IMR-90 (cell line): ENCODE measurements around the gene PEX11G. TPM values are rescaled to one million over a fixed set of nuclear protein-coding genes. Genes with fewer than 3 reads are reported as not detected.

ENCODE experiments used
- ATAC-seq: fragments of 200-7000 bp; cut with Tn5 transposase; 2 replicates; pipeline ENCODE4 v1.9.1; 2020; ENCODE audit warnings: low read depth, mild to moderate bottlenecking, moderate library complexity
- BruUV-seq: library from RNA; stranded (reverse); fragments of 400-500 nt; replicated peaks from 2 replicates; lab custom pipeline; 2021; lab: Mats Ljungman, UMichigan
- CTCF ChIA-PET: fragments of 300-600 bp; formaldehyde crosslinking; extraction: SDS; loops from one replicate; lab custom pipeline; 2021; ENCODE audit warnings: antibody characterized with exemption; lab: Yijun Ruan, JAX
- POLR2A ChIA-PET: fragments of 300-600 bp; sonication (Branson Sonifier 250); formaldehyde crosslinking; loops from one replicate; lab custom pipeline; 2022; ENCODE audit warnings: antibody characterized with exemption; ENCODE audit not compliant: unreplicated experiment; lab: Charles Lee
- DNase-seq: peaks from one replicate; pipeline ENCODE4 v3.0.0; 2013
- H2AFZ ChIP-seq: replicated peaks from 2 replicates; pipeline ENCODE3; 2013; ENCODE audit warnings: low read length, mild to moderate bottlenecking; ENCODE audit not compliant: poor library complexity
- H2AK5ac ChIP-seq: 2 replicates; pipeline ENCODE4 v1.6.1; 2013; ENCODE audit warnings: low read depth, low read length, inconsistent platforms
- H2AK9ac ChIP-seq: replicated peaks from 2 replicates; pipeline ENCODE3; 2013; ENCODE audit warnings: mild to moderate bottlenecking, low read depth, low read length, moderate library complexity; ENCODE audit not compliant: poor library complexity
- H2BK120ac ChIP-seq: 2 replicates; pipeline ENCODE4 v1.6.1; 2013; ENCODE audit warnings: low read depth, low read length, inconsistent platforms
- H2BK15ac ChIP-seq: 3 replicates; pipeline ENCODE4 v1.6.1; 2013; ENCODE audit warnings: low read depth, low read length, inconsistent platforms
- H2BK20ac ChIP-seq: 2 replicates; pipeline ENCODE4 v1.6.1; 2013; ENCODE audit warnings: low read depth, mild to moderate bottlenecking, inconsistent platforms, low read length, moderate library complexity
- H2BK5ac ChIP-seq: 2 replicates; pipeline ENCODE4 v1.6.1; 2013; ENCODE audit warnings: mild to moderate bottlenecking, low read depth, low read length, inconsistent platforms; ENCODE audit not compliant: poor library complexity, severe bottlenecking
- H3K14ac ChIP-seq: replicated peaks from 2 replicates; pipeline ENCODE4 v1.6.1; 2013; ENCODE audit warnings: low read depth, low read length, inconsistent platforms
- H3K18ac ChIP-seq: 2 replicates; pipeline ENCODE4 v1.6.1; 2013; ENCODE audit warnings: low read depth, low read length, control low read depth
- H3K23ac ChIP-seq: 2 replicates; pipeline ENCODE4 v1.6.1; 2013; ENCODE audit warnings: low read depth, low read length, inconsistent platforms
- H3K27ac ChIP-seq: 2 replicates; pipeline ENCODE4 v1.5.1; 2013; ENCODE audit warnings: mild to moderate bottlenecking, control low read depth, low read length; ENCODE audit not compliant: insufficient read depth
- H3K27me3 ChIP-seq: 2 replicates; pipeline ENCODE4 v1.6.1; 2013; ENCODE audit warnings: low read length; ENCODE audit not compliant: control insufficient read depth, insufficient read depth
- H3K36me3 ChIP-seq: 2 replicates; pipeline ENCODE4 v1.6.1; 2013; ENCODE audit warnings: low read length, mixed read lengths; ENCODE audit not compliant: control insufficient read depth, insufficient read depth
- H3K4ac ChIP-seq: 2 replicates; pipeline ENCODE4 v1.6.1; 2013; ENCODE audit warnings: low read depth, low read length, inconsistent platforms
- H3K4me1 ChIP-seq: 2 replicates; pipeline ENCODE4 v1.6.1; 2013; ENCODE audit warnings: low read length, mixed read lengths; ENCODE audit not compliant: control insufficient read depth, insufficient read depth
- H3K4me2 ChIP-seq: 2 replicates; pipeline ENCODE4 v1.6.1; 2013; ENCODE audit warnings: low read depth, mild to moderate bottlenecking, control low read depth, low read length, moderate library complexity
- H3K4me3 ChIP-seq: 2 replicates; pipeline ENCODE4 v1.5.1; 2013; ENCODE audit warnings: low read depth, mild to moderate bottlenecking, control low read depth, low read length, moderate library complexity; ENCODE audit not compliant: insufficient read depth
- H3K56ac ChIP-seq: 2 replicates; pipeline ENCODE4 v1.6.1; 2013; ENCODE audit warnings: low read length, inconsistent platforms; ENCODE audit not compliant: insufficient read depth; ENCODE audit errors: extremely low read depth
- H3K79me1 ChIP-seq, 2 experiments: 2 replicates each; pipeline ENCODE4 v1.6.1; 2013; ENCODE audit warnings: low read length in 2 of 2, inconsistent platforms in 1 of 2, low read depth in 1 of 2
- H3K9ac ChIP-seq: 2 replicates; pipeline ENCODE4 v1.6.1; 2013; ENCODE audit warnings: low read depth, low read length, control low read depth
- H3K9me1 ChIP-seq: 2 replicates; pipeline ENCODE4 v1.6.1; 2013; ENCODE audit warnings: low read length, inconsistent platforms; ENCODE audit not compliant: insufficient read depth
- H3K9me3 ChIP-seq: 2 replicates; pipeline ENCODE4 v1.6.1; 2013; ENCODE audit warnings: low read length; ENCODE audit not compliant: control insufficient read depth, insufficient read depth
- H4K20me1 ChIP-seq: 2 replicates; pipeline ENCODE4 v1.6.1; 2013; ENCODE audit warnings: low read length, inconsistent platforms; ENCODE audit not compliant: insufficient read depth
- H4K5ac ChIP-seq: 2 replicates; pipeline ENCODE4 v1.6.1; 2013; ENCODE audit warnings: mild to moderate bottlenecking, low read depth, low read length, control low read depth
- H4K8ac ChIP-seq, 2 experiments: 2 replicates each; pipeline ENCODE4 v1.6.1; 2013; ENCODE audit warnings: low read depth in 2 of 2, low read length in 2 of 2, control low read depth in 1 of 2, inconsistent platforms in 1 of 2
- H4K91ac ChIP-seq: 2 replicates; pipeline ENCODE4 v1.6.1; 2013; ENCODE audit warnings: low read depth, low read length, inconsistent platforms; ENCODE audit not compliant: insufficient read depth
- BHLHE40 ChIP-seq: fragments of 150-350 bp; IDR thresholded peaks from 2 replicates; pipeline ENCODE4 v1.6.1; 2016; ENCODE audit warnings: mild to moderate bottlenecking, low read depth, low read length
- CEBPB ChIP-seq: IDR thresholded peaks from 2 replicates; pipeline ENCODE4 v1.6.1; 2012; ENCODE audit warnings: low read depth, low read length, improper control_type of control experiment
- CHD1 ChIP-seq: IDR thresholded peaks from 2 replicates; pipeline ENCODE4 v1.6.1; 2012; ENCODE audit warnings: low read depth, low read length, improper control_type of control experiment
- CTCF ChIP-seq: conservative IDR thresholded peaks from 2 replicates; pipeline ENCODE4 v1.5.1; 2012; ENCODE audit warnings: mild to moderate bottlenecking, low read depth, low read length, improper control_type of control experiment
- ELK1 ChIP-seq: fragments of 150-350 bp; IDR thresholded peaks from 2 replicates; pipeline ENCODE4 v1.6.1; 2016; ENCODE audit warnings: low read depth, mild to moderate bottlenecking, low read length, moderate library complexity, borderline replicate concordance
- FOS ChIP-seq: fragments of 150-350 bp; IDR thresholded peaks from 2 replicates; pipeline ENCODE4 v1.6.1; 2016; ENCODE audit warnings: low read depth, low read length
- MAFK ChIP-seq: IDR thresholded peaks from 2 replicates; pipeline ENCODE4 v1.6.1; 2012; ENCODE audit warnings: low read depth, low read length, improper control_type of control experiment
- MAZ ChIP-seq: IDR thresholded peaks from 2 replicates; pipeline ENCODE4 v1.6.1; 2012; ENCODE audit warnings: low read depth, mild to moderate bottlenecking, low read length, improper control_type of control experiment, moderate library complexity, borderline replicate concordance
- MXI1 ChIP-seq: IDR thresholded peaks from 2 replicates; pipeline ENCODE4 v1.6.1; 2012; ENCODE audit warnings: low read depth, mild to moderate bottlenecking, low read length, moderate library complexity, borderline replicate concordance
- NFE2L2 ChIP-seq: fragments of 150-350 bp; IDR thresholded peaks from 2 replicates; pipeline ENCODE4 v1.6.1; 2016; ENCODE audit warnings: low read depth, mild to moderate bottlenecking, low read length
- POLR2A ChIP-seq: IDR thresholded peaks from 2 replicates; pipeline ENCODE4 v1.6.1; 2012; ENCODE audit warnings: mild to moderate bottlenecking, low read depth, low read length
- RAD21 ChIP-seq: IDR thresholded peaks from 2 replicates; pipeline ENCODE4 v1.6.1; 2012; ENCODE audit warnings: low read length, improper control_type of control experiment
- RCOR1 ChIP-seq: IDR thresholded peaks from 2 replicates; pipeline ENCODE4 v1.6.1; 2012; ENCODE audit warnings: mild to moderate bottlenecking, low read length, improper control_type of control experiment; ENCODE audit not compliant: insufficient replicate concordance
- RFX5 ChIP-seq: IDR thresholded peaks from 2 replicates; pipeline ENCODE4 v1.8.0; 2012; ENCODE audit warnings: low read depth, mild to moderate bottlenecking, low read length, moderate library complexity
- SMC3 ChIP-seq: fragments of 150-350 bp; IDR thresholded peaks from 2 replicates; pipeline ENCODE4 v1.6.1; 2016; ENCODE audit warnings: low read depth, mild to moderate bottlenecking, antibody characterized with exemption, low read length, moderate library complexity
- USF2 ChIP-seq: fragments of 150-350 bp; IDR thresholded peaks from 2 replicates; pipeline ENCODE4 v1.6.1; 2017; ENCODE audit warnings: mild to moderate bottlenecking, antibody characterized with exemption, low read length, low read depth
- WGBS, 2 experiments: methylation state at CpG; one replicate each; pipeline versions ENCODE4 v1.1.5 to v1.1.7; 2013; ENCODE audit warnings: missing lambda C conversion rate in 2 of 2; ENCODE audit not compliant: insufficient read length in 1 of 2; ENCODE audit errors: extremely low coverage in 2 of 2; 5-methylcytosine and 5-hydroxymethylcytosine counted together
- dilution Hi-C: fragments of 300-500 bp; cut with HindIII; formaldehyde crosslinking; loops from one replicate; pipeline ENCODE4 v1.14.3; 2018; ENCODE audit warnings: low sequenced_read_pairs; ENCODE audit not compliant: unreplicated experiment
- in situ Hi-C: fragments of 300-500 bp; cut with MboI; formaldehyde crosslinking; loops from 3 replicates; pipeline ENCODE4 v1.14.3; 2019; ENCODE audit warnings: low sequenced_read_pairs, inconsistent platforms, mixed read lengths
- intact Hi-C: fragments of 100-400 bp; cut with micrococcal nuclease; formaldehyde crosslinking; loops from 2 replicates; pipeline ENCODE4 v1.10.0; 2022
- polyA plus RNA-seq, 3 experiments: library from polyadenylated mRNA; depleted of rRNA; stranded (reverse); fragments of >200 nt; gene quantifications; 2 replicates each; pipeline ENCODE4 v1.2.3, GENCODE V29; 2012; ENCODE audit warnings: low replicate concordance in 1 of 3
- total RNA-seq: library from RNA; depleted of rRNA; stranded (reverse); fragments of >200 nt; gene quantifications from 2 replicates; pipeline ENCODE4 v1.2.3, GENCODE V29; 2012

PEX11G gene
- total and polyA plus RNA-seq, 2 of the 4 experiments (the other 2 are of a cell fraction): 0.72 to 1.7 TPM

- Histone ChIP-seq H3K14ac (no peak overlapping the region), H4K91ac (no peak overlapping the region), H3K4me2 (no peak overlapping the region), H3K27me3 (no peaks in the 10 kb centered on the region), H2AFZ (no peak overlapping the region), H3K9me3 (no peaks in the 10 kb centered on the region; the same call in 1 of the 2 replicates), H3K4ac (no peak overlapping the region), H2BK20ac (no peak overlapping the region), H2BK5ac (no peak overlapping the region), H2BK120ac (no peak overlapping the region), H2BK15ac (no peak overlapping the region), H3K56ac (no peak overlapping the region), H3K9me1 (no peaks in the 10 kb centered on the region), H4K8ac (no peak overlapping the region), H3K27ac (no peak overlapping the region), H3K4me3 (no peak overlapping the region), H3K23ac (no peak overlapping the region), H3K79me1 (peaks cover 8 to 17% of the 10 kb centered on the region in 2 experiments), H3K36me3 (peaks cover 58% of the 10 kb centered on the region), H4K20me1 (no peaks in the 10 kb centered on the region), H3K9ac (no peak overlapping the region), H4K5ac (no peak overlapping the region), H3K18ac (no peak overlapping the region), H3K4me1 (no peaks in the 10 kb centered on the region), H2AK9ac (no peak overlapping the region), H2AK5ac (no peak overlapping the region)
- intact Hi-C loops: no loop called here
- no TSS peak for BruUV-seq
- dilution Hi-C loops: no loop called here
- ChIA-PET CTCF (interaction anchor here (0.6 kb wide), 1 partner anchor 11 kb away, joined by 6 read pairs; no protein-coding TSS in a partner anchor), POLR2A (no interaction called here)
- no peak for DNase-seq
- in situ Hi-C loops: no loop called here
- no CpG with 5 or more reads among the region's 9 CpGs for WGBS, 2 experiments
- no peak for ATAC-seq
- TF ChIP-seq FOS (no peak), SMC3 (no peak), NFE2L2 (no peak), RCOR1 (no peak), RFX5 (no peak), RAD21 (no peak), ELK1 (no peak), MAZ (no peak), BHLHE40 (no peak), POLR2A (no peak), CEBPB (no peak), CTCF (no peak), USF2 (no peak), MAFK (no peak), MXI1 (no peak), CHD1 (no peak)
Measured at GRCh38 chr19:7458675-7459074, 30.2 kb downstream of the PEX11G start.
